DND-41 (cell line): ENCODE results near the gene NT5DC3.

Experiments
- ATAC-seq: fragments of 200-7000 bp; cut with Tn5 transposase; 3 replicates; pipeline ENCODE4 v1.9.1; 2021; ENCODE audit warnings: low read depth; ENCODE audit not compliant: insufficient read depth
- DNase-seq: peaks from one replicate; pipeline ENCODE4 v3.0.0-alpha.2; 2020
- H2AFZ ChIP-seq: 2 replicates; pipeline ENCODE4 v1.6.0; 2012; ENCODE audit warnings: low read depth, low read length
- H3K27ac ChIP-seq: 2 replicates; pipeline ENCODE4 v1.5.1; 2012; ENCODE audit warnings: low read length, inconsistent platforms
- H3K27me3 ChIP-seq: fragments of 200-600 bp; sonication (generic); 2 replicates; pipeline ENCODE4 v1.6.0; 2012; ENCODE audit warnings: low read length, mild to moderate bottlenecking, inconsistent platforms; ENCODE audit not compliant: insufficient read depth, poor library complexity
- H3K36me3 ChIP-seq: 2 replicates; pipeline ENCODE4 v1.5.1; 2012; ENCODE audit warnings: low read length, inconsistent platforms; ENCODE audit not compliant: insufficient read depth
- H3K4me1 ChIP-seq: 2 replicates; pipeline ENCODE4 v1.5.1; 2012; ENCODE audit warnings: mild to moderate bottlenecking, low read length; ENCODE audit not compliant: insufficient read depth
- H3K4me2 ChIP-seq: 2 replicates; pipeline ENCODE4 v1.6.0; 2012; ENCODE audit warnings: mild to moderate bottlenecking, moderate library complexity, low read length, inconsistent platforms; ENCODE audit not compliant: insufficient read depth
- H3K4me3 ChIP-seq, 2 experiments: fragments of 200-600 bp in 1 of 2; shearing (Covaris generic) in 1 of 2; 2 replicates each; pipeline ENCODE4 v1.5.1; 2012 to 2016; ENCODE audit warnings: inconsistent platforms in 2 of 2, low read length in 2 of 2, mild to moderate bottlenecking in 2 of 2, low read depth in 1 of 2, moderate library complexity in 1 of 2
- H3K79me2 ChIP-seq: 2 replicates; pipeline ENCODE4 v1.6.0; 2012; ENCODE audit warnings: low read length, inconsistent platforms; ENCODE audit not compliant: insufficient read depth
- H3K9ac ChIP-seq: 2 replicates; pipeline ENCODE4 v1.6.0; 2012; ENCODE audit warnings: low read depth, mild to moderate bottlenecking, inconsistent platforms, low read length, moderate library complexity
- H3K9me3 ChIP-seq: 2 replicates; pipeline ENCODE4 v1.5.1; 2012; ENCODE audit warnings: low read length, moderate library complexity, mild to moderate bottlenecking, inconsistent platforms; ENCODE audit not compliant: insufficient read depth, severe bottlenecking
- H4K20me1 ChIP-seq: 2 replicates; pipeline ENCODE4 v1.6.0; 2012; ENCODE audit warnings: low read length; ENCODE audit not compliant: insufficient read depth
- CTCF ChIP-seq: IDR thresholded peaks from 2 replicates; pipeline ENCODE4 v1.5.1; 2012; ENCODE audit warnings: borderline replicate concordance, low read length, moderate library complexity, mild to moderate bottlenecking; ENCODE audit not compliant: poor library complexity, severe bottlenecking; ENCODE audit errors: extremely low read depth
- EZH2 ChIP-seq: IDR thresholded peaks from 3 replicates; pipeline ENCODE4 v1.6.1; 2012; ENCODE audit warnings: borderline replicate concordance, low read depth, mild to moderate bottlenecking, moderate library complexity, low read length, inconsistent platforms; ENCODE audit not compliant: severe bottlenecking

Gene NT5DC3

GRCh38 chr12:103751600-103751999 lies 89.4 kb downstream of the NT5DC3 start:
- H3K27me3 ChIP-seq: peaks cover 6% of the 10 kb centered on the region
- H3K4me2 ChIP-seq: no peak overlapping the region
- no peak overlapping the region for H2AFZ ChIP-seq
- no peaks in the 10 kb centered on the region for H3K79me2 ChIP-seq
- H4K20me1 ChIP-seq: peaks cover 5% of the 10 kb centered on the region; the same call in 1 of the 2 replicates
- no peak overlapping the region for H3K4me3 ChIP-seq
- no peak for TF ChIP-seq CTCF
- TF ChIP-seq EZH2: no peak
- H3K4me1 ChIP-seq: no peaks in the 10 kb centered on the region
- H3K9me3 ChIP-seq: no peaks in the 10 kb centered on the region
- H3K36me3 ChIP-seq: no peaks in the 10 kb centered on the region
- H3K27ac ChIP-seq: no peak overlapping the region
- H3K9ac ChIP-seq: no peak overlapping the region
- DNase-seq (no peak), ATAC-seq (no peak)

DNA sequence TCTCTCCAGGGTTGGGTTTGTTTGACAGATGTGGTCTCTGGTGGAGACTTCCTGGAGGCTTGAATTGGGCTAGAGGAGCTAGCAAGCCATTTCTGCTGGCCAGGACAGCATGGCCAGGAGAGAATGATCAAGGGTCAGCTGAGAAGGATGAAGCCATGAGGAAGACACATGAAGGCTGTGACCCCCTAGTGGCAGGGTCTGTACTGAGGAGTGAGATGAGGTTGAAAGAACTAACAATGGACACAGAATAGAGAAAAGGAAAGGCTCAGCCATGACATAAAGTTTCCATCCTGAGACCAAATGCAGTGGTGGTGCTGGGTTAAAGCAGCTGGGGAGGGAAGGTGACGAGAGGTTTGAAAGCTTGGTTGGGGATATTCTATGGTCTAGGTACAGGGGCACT lies 89.9 kb downstream of the NT5DC3 start:
- no peaks in the 10 kb centered on the region for H3K36me3 ChIP-seq
- TF ChIP-seq EZH2: no peak
- peak; percentile 30 for TF ChIP-seq CTCF
- no peaks in the 10 kb centered on the region for H3K79me2 ChIP-seq
- DNase-seq: no peak
- H3K9ac ChIP-seq: no peak overlapping the region
- H3K27ac ChIP-seq: no peak overlapping the region
- H3K27me3 ChIP-seq: peaks cover 6% of the 10 kb centered on the region
- no peak overlapping the region for H3K4me2 ChIP-seq
- peaks cover 5% of the 10 kb centered on the region; the same call in 1 of the 2 replicates for H4K20me1 ChIP-seq
- no peaks in the 10 kb centered on the region for H3K4me1 ChIP-seq
- no peak overlapping the region for H3K4me3 ChIP-seq
- no peak for ATAC-seq
- no peak overlapping the region for H2AFZ ChIP-seq
- H3K9me3 ChIP-seq: no peaks in the 10 kb centered on the region

GRCh38 chr12:103748875-103749274 lies 92.2 kb downstream of the NT5DC3 start:
- no peak overlapping the region for H3K4me2 ChIP-seq
- no peak overlapping the region for H3K9ac ChIP-seq
- H3K9me3 ChIP-seq: no peaks in the 10 kb centered on the region
- H3K4me1 ChIP-seq: no peaks in the 10 kb centered on the region
- no peak overlapping the region for H2AFZ ChIP-seq
- H3K79me2 ChIP-seq: no peaks in the 10 kb centered on the region
- DNase-seq: no peak
- peaks cover 6% of the 10 kb centered on the region for H3K27me3 ChIP-seq
- no peak for ATAC-seq
- H3K36me3 ChIP-seq: no peaks in the 10 kb centered on the region
- peaks cover 5% of the 10 kb centered on the region; the same call in 1 of the 2 replicates for H4K20me1 ChIP-seq
- no peak overlapping the region for H3K27ac ChIP-seq
- TF ChIP-seq CTCF (no peak), EZH2 (no peak)
- H3K4me3 ChIP-seq: no peak overlapping the region

DNA sequence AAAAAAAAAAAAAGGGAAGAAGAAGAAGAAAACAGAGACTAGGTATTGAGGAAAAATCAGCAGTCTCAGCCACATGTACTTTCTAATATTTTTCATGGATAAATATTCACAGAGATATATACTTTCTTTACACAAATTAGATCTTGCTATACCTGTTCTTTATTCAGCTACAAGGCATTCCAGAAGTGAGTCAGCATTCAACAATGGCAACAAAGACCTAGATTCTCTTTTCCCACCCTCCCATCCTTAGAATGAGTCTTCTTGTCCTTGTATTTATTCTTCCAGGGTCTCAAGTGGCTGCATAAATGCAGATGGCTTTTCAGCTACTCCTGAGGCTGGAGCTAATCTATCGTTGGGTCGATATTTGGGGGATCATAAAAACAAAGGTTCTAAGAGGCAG lies 93.0 kb downstream of the NT5DC3 start:
- H3K9ac ChIP-seq: no peak overlapping the region
- H3K79me2 ChIP-seq: no peaks in the 10 kb centered on the region
- H2AFZ ChIP-seq: no peak overlapping the region

More for the DNA sequence above, 93.0 kb downstream of the NT5DC3 start:
- Histone ChIP-seq H3K4me1 (no peaks in the 10 kb centered on the region), H3K4me2 (no peak overlapping the region), H3K9me3 (no peaks in the 10 kb centered on the region), H3K27ac (no peak overlapping the region), H3K4me3 (no peak overlapping the region), H3K36me3 (no peaks in the 10 kb centered on the region), H3K27me3 (peaks cover 6% of the 10 kb centered on the region), H4K20me1 (peaks cover 5% of the 10 kb centered on the region; the same call in 1 of the 2 replicates)
- ATAC-seq (no peak), DNase-seq (no peak)
- TF ChIP-seq EZH2 (no peak), CTCF (no peak)
